Kidney (tissue), 14 donors: ENCODE measurements around the gene C4orf50. TPM values are rescaled to one million over a fixed set of nuclear protein-coding genes. Genes with fewer than 3 reads are reported as not detected.
A peak's percentile ranks its signal among the peaks of the same experiment; 100 is the strongest.

Experiments
- DNase-seq, 5 donors: peaks; one replicate each; pipeline ENCODE4 v3.0.0-alpha.2; 2013 to 2020
- FAIRE-seq: peaks from 2 replicates; lab custom pipeline; 2012; peaks lifted over from hg19 to GRCh38; lab: Jason Lieb, UNC
- H3K27ac ChIP-seq, 2 donors: one replicate each; pipeline ENCODE4 v1.7.0; 2013; ENCODE audit warnings: low read depth in 2 of 2, low read length in 2 of 2, inconsistent platforms in 1 of 2
- H3K27me3 ChIP-seq: one replicate; pipeline ENCODE4 v1.7.1; 2013; ENCODE audit warnings: low read length, inconsistent platforms; ENCODE audit not compliant: control insufficient read depth, insufficient read depth
- H3K36me3 ChIP-seq, 3 donors: one replicate each; pipeline versions ENCODE4 v1.7.0 to v1.7.1; 2013; ENCODE audit warnings: low read length in 3 of 3, control low read depth in 1 of 3, inconsistent platforms in 1 of 3; ENCODE audit not compliant: insufficient read depth in 3 of 3, control insufficient read depth in 2 of 3
- H3K4me1 ChIP-seq, 3 donors: one replicate each; pipeline versions ENCODE4 v1.7.0 to v1.7.1; 2013; ENCODE audit warnings: low read length in 3 of 3, inconsistent platforms in 1 of 3, low read depth in 1 of 3; ENCODE audit not compliant: control insufficient read depth in 2 of 3, insufficient read depth in 2 of 3
- H3K4me3 ChIP-seq, 3 donors: one replicate each; pipeline versions ENCODE4 v1.7.0 to v1.8.1; 2013; ENCODE audit warnings: low read length in 3 of 3, control low read depth in 1 of 3, inconsistent platforms in 1 of 3
- H3K9ac ChIP-seq, 3 donors: one replicate each; pipeline versions ENCODE4 v1.7.0 to v1.7.1; 2013; ENCODE audit warnings: low read length in 3 of 3, control low read depth in 1 of 3, inconsistent platforms in 1 of 3
- H3K9me3 ChIP-seq, 3 donors: one replicate each; pipeline versions ENCODE4 v1.7.0 to v1.7.1; 2013; ENCODE audit warnings: low read length in 3 of 3, control low read depth in 1 of 3, inconsistent platforms in 1 of 3; ENCODE audit not compliant: control insufficient read depth in 2 of 3, insufficient read depth in 1 of 3
- intact Hi-C: fragments of 100-400 bp; cut with DNase I; formaldehyde crosslinking; loops from one replicate; pipeline ENCODE4 v1.11.1; 2022
- polyA plus RNA-seq: library from polyadenylated mRNA; stranded (reverse); fragments of 350-450 nt; fragmentation: Illumina TruSeq; extraction: RNeasy Lipid Tissue Mini Kit (QIAGEN cat#74804); gene quantifications from one replicate; pipeline ENCODE4 v1.2.3, GENCODE V29; 2014; ENCODE audit warnings: low read depth, low replicate concordance; ENCODE audit not compliant: insufficient read depth
- total RNA-seq: library from RNA; stranded (reverse); fragmentation: NEBNext Ultra II Directional; extraction: Animal tissue kit (Norgen Biotek cat#: 25700); gene quantifications from one replicate; pipeline ENCODE4 v1.2.1, GENCODE V29; 2021
- TF ChIP-seq, protein P1 (sequence below): IDR thresholded peaks from 3 replicates; pipeline ENCODE4 v1.5.1; 2012; ENCODE audit warnings: mild to moderate bottlenecking, moderate library complexity, borderline replicate concordance; ENCODE audit not compliant: insufficient read depth; ENCODE audit errors: extremely low read depth
- donor health status: control.
- donor health status: control.
- donor health status: control.
- donor health status: control.
- donor health status: control.
- donor health status: DM: yes; HTN: yes; CAD: no.
- donor health status: Normal renal cell carcinoma (clear cell type).

Gene C4orf50
- total and polyA plus RNA-seq, 2 donors from 2014 or later = 0.16 TPM; not detected in 1

DNA sequence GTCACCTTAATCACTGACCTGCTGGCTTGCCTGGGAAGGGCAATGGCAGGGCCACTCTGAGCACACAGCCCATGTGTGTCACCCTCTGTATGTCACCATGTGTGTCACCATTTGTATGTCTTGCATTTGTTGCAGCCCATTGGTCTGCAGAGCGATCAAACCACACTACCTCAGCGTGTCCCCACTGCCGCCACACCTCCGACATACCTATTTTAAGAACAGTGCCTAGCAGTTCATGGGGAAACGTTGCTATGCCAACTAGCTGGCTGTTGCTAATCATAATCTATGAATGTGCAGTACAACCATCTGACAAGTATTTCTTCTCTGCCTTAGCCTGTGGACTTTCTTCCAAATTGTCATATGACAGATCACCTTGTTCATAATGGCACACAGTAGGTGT is 117.4 kb downstream of the C4orf50 start:
- peaks cover 0 to 2% (median 0%) of the 10 kb centered on the region in 3 donors for H3K9me3 ChIP-seq
- no peaks in the 10 kb centered on the region for H3K4me1 ChIP-seq
- FAIRE-seq = no peak
- TF ChIP-seq, protein P1, sequence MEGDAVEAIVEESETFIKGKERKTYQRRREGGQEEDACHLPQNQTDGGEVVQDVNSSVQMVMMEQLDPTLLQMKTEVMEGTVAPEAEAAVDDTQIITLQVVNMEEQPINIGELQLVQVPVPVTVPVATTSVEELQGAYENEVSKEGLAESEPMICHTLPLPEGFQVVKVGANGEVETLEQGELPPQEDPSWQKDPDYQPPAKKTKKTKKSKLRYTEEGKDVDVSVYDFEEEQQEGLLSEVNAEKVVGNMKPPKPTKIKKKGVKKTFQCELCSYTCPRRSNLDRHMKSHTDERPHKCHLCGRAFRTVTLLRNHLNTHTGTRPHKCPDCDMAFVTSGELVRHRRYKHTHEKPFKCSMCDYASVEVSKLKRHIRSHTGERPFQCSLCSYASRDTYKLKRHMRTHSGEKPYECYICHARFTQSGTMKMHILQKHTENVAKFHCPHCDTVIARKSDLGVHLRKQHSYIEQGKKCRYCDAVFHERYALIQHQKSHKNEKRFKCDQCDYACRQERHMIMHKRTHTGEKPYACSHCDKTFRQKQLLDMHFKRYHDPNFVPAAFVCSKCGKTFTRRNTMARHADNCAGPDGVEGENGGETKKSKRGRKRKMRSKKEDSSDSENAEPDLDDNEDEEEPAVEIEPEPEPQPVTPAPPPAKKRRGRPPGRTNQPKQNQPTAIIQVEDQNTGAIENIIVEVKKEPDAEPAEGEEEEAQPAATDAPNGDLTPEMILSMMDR = no peak
- intact Hi-C loops = no loop called here
- DNase-seq = no peak
- H3K36me3 ChIP-seq = no peaks in the 10 kb centered on the region
- H3K27ac ChIP-seq = no peak overlapping the region
- no peaks in the 10 kb centered on the region for H3K27me3 ChIP-seq
- no peak overlapping the region for H3K9ac ChIP-seq
- H3K4me3 ChIP-seq = no peak overlapping the region

DNA sequence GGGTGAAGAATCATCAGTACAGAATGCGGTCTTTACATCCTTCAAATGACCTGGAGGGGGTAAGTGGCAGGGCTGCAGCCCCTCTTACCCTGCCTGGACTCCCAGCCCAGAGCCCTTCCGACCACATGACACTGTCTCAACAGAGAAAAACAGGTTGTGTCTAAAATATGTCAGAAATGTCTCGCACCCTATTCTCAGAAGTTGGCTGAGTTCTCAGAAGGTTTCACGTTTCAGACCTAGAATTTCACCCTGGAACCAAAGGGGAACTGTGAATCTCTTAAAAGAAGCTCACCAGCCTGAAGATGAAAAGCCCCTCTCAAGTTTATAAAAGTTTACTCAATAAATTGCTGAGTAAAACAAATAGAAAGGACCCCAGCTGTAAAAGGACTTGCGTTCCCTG is 118.3 kb downstream of the C4orf50 start:
- DNase-seq (no peak), FAIRE-seq (no peak)
- Histone ChIP-seq H3K9me3 (peaks cover 0 to 2% (median 0%) of the 10 kb centered on the region in 3 donors), H3K9ac (no peak overlapping the region), H3K27me3 (peaks cover 6% of the 10 kb centered on the region), H3K27ac (no peak overlapping the region), H3K4me1 (no peaks in the 10 kb centered on the region), H3K36me3 (no peaks in the 10 kb centered on the region), H3K4me3 (no peak overlapping the region)
- intact Hi-C loops = no loop called here
- TF ChIP-seq, protein P1 = no peak

DNA sequence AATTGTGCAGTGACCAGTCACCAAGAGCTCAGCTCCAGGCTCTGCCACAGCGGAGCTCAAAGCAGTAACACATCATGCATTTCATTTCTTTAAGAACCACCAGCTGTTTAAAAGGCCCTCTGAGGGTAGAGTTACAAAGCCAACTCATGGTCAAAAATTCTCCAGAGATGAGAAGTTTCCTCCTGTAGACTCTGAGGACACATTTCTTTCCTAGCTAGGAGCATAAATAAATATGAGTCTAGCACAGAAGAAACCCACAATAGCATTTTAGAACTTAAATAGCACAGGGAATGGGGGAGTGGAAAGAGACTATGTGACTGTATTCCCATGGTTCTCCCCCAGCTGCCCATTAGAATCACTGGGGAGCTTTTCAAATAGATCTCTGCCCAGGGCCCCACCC is 118.8 kb downstream of the C4orf50 start:
- peaks cover 0 to 2% (median 0%) of the 10 kb centered on the region in 3 donors for H3K9me3 ChIP-seq
- H3K4me3 ChIP-seq = no peak overlapping the region
- DNase-seq (no peak), FAIRE-seq (no peak)
- H3K27me3 ChIP-seq = peaks cover 10% of the 10 kb centered on the region
- TF ChIP-seq, protein P1 = no peak
- H3K4me1 ChIP-seq = no peaks in the 10 kb centered on the region
- H3K27ac ChIP-seq = no peak overlapping the region
- intact Hi-C loops = no loop called here
- no peak overlapping the region for H3K9ac ChIP-seq
- H3K36me3 ChIP-seq = no peaks in the 10 kb centered on the region

DNA sequence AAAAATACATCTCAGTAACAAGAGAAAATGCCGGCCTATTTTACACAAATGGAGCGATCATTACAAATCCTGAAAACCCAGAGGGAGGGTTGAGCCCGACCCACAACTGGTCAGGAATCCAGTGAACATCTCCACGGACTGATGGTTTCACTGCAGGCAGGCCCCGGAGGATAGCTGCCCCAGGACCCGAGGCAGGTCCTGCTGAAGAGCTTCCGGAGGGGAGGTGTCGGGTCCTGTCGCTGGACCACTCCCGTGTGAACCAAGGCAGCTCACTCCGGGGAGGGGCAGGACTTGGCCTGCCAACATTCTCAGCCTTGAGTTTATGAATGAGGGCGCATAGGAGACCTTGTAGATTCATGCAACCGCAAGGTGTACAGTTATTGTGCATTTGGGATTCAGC is 120.6 kb downstream of the C4orf50 start:
- DNase-seq (peak in 1 of 5 donors; percentile 71), FAIRE-seq (no peak)
- peaks cover 19% of the 10 kb centered on the region for H3K27me3 ChIP-seq
- no peak overlapping the region for H3K4me3 ChIP-seq
- no peaks in the 10 kb centered on the region for H3K9me3 ChIP-seq
- intact Hi-C loops = no loop called here
- H3K9ac ChIP-seq = no peak overlapping the region
- no peak overlapping the region for H3K27ac ChIP-seq
- no peaks in the 10 kb centered on the region for H3K36me3 ChIP-seq
- no peaks in the 10 kb centered on the region for H3K4me1 ChIP-seq
- TF ChIP-seq, protein P1 = no peak
